HepG2 (cell line): ENCODE measurements around the gene PRMT7. TPM values are rescaled to one million over a fixed set of nuclear protein-coding genes. Genes with fewer than 3 reads are reported as not detected.

Source experiments
- CC2D1A ChIP-seq: sonication (generic); formaldehyde crosslinking; IDR thresholded peaks from 2 replicates; pipeline ENCODE4 v1.8.1; 2023; ENCODE audit warnings: mild to moderate bottlenecking, missing genetic modification reagents
- CREBL2 ChIP-seq: sonication (generic); formaldehyde crosslinking; IDR thresholded peaks from 2 replicates; pipeline ENCODE4 v1.8.1; 2023; ENCODE audit warnings: missing genetic modification reagents, mild to moderate bottlenecking, borderline replicate concordance
- ETV5 ChIP-seq: IDR thresholded peaks from 2 replicates; pipeline ENCODE4 v1.6.1; 2018; ENCODE audit warnings: missing biosample characterization, missing genetic modification reagents, inconsistent platforms, borderline replicate concordance
- GFI1 ChIP-seq: sonication (generic); formaldehyde crosslinking; IDR thresholded peaks from 2 replicates; pipeline ENCODE4 v1.5.0; 2020; ENCODE audit warnings: missing genetic modification reagents, mild to moderate bottlenecking, borderline replicate concordance
- JDP2 ChIP-seq: sonication (generic); formaldehyde crosslinking; IDR thresholded peaks from 2 replicates; pipeline ENCODE4 v1.8.1; 2022; ENCODE audit warnings: missing genetic modification reagents, borderline replicate concordance
- POLR2AphosphoS5 ChIP-seq: IDR thresholded peaks from 2 replicates; pipeline ENCODE4 v1.6.1; 2012; ENCODE audit warnings: low read depth, low read length
- PRMT3 ChIP-seq: sonication (generic); formaldehyde crosslinking; IDR thresholded peaks from 2 replicates; pipeline ENCODE4 v1.8.1; 2022; ENCODE audit warnings: low read depth, mild to moderate bottlenecking, moderate library complexity, missing genetic modification reagents, borderline replicate concordance
- RBM22 ChIP-seq: fragments of 200-400 bp; formaldehyde crosslinking; optimal IDR thresholded peaks from 2 replicates; pipeline ENCODE3; 2017; ENCODE audit warnings: mild to moderate bottlenecking, low read length, moderate library complexity
- SAFB2 ChIP-seq: sonication (generic); formaldehyde crosslinking; IDR thresholded peaks from 2 replicates; pipeline ENCODE4 v1.5.1; 2020; ENCODE audit warnings: missing genetic modification reagents, low read depth, mild to moderate bottlenecking, borderline replicate concordance
- SSRP1 ChIP-seq: IDR thresholded peaks from 2 replicates; pipeline ENCODE4 v1.6.1; 2016; ENCODE audit warnings: control low read depth
- TGIF2 ChIP-seq: IDR thresholded peaks from 2 replicates; pipeline ENCODE4 v1.6.1; 2016; ENCODE audit warnings: control low read depth, missing compliant biosample characterization
- ZKSCAN5 ChIP-seq: sonication (generic); formaldehyde crosslinking; IDR thresholded peaks from 2 replicates; pipeline ENCODE4 v1.5.1; 2020; ENCODE audit warnings: mild to moderate bottlenecking, missing genetic modification reagents
- ZKSCAN8 ChIP-seq: IDR thresholded peaks from 2 replicates; pipeline ENCODE4 v1.6.1; 2016; ENCODE audit warnings: borderline replicate concordance, missing genetic modification reagents, missing compliant biosample characterization
- ZMAT3 ChIP-seq: sonication (generic); formaldehyde crosslinking; conservative IDR thresholded peaks from 2 replicates; pipeline ENCODE4 v1.7.0; 2021; ENCODE audit warnings: missing genetic modification reagents
- ZMYM3 ChIP-seq: sonication (generic); formaldehyde crosslinking; IDR thresholded peaks from 2 replicates; pipeline ENCODE4 v1.5.1; 2020; ENCODE audit warnings: mild to moderate bottlenecking, missing genetic modification reagents
- ZNF30 ChIP-seq: sonication (generic); formaldehyde crosslinking; IDR thresholded peaks from 2 replicates; pipeline ENCODE4 v1.5.0; 2020; ENCODE audit warnings: mild to moderate bottlenecking, missing genetic modification reagents
- ZNF451 ChIP-seq: sonication (generic); formaldehyde crosslinking; IDR thresholded peaks from 2 replicates; pipeline ENCODE4 v1.5.0; 2020; ENCODE audit warnings: mild to moderate bottlenecking, missing genetic modification reagents
- ZNF501 ChIP-seq: sonication (generic); formaldehyde crosslinking; IDR thresholded peaks from 2 replicates; pipeline ENCODE4 v1.5.1; 2020; ENCODE audit warnings: mild to moderate bottlenecking, moderate library complexity, missing genetic modification reagents
- ZNF567 ChIP-seq: sonication (generic); formaldehyde crosslinking; IDR thresholded peaks from 2 replicates; pipeline ENCODE4 v1.8.1; 2023; ENCODE audit warnings: mild to moderate bottlenecking, missing genetic modification reagents, borderline replicate concordance
- ZNF746 ChIP-seq: sonication (generic); formaldehyde crosslinking; IDR thresholded peaks from 2 replicates; pipeline ENCODE4 v1.8.0; 2022; ENCODE audit warnings: mild to moderate bottlenecking, missing genetic modification reagents
- ZNF75D ChIP-seq: sonication (generic); formaldehyde crosslinking; IDR thresholded peaks from 2 replicates; pipeline ENCODE4 v1.8.1; 2023; ENCODE audit warnings: missing genetic modification reagents, mild to moderate bottlenecking, borderline replicate concordance
- polyA plus RNA-seq, 8 experiments: library from polyadenylated mRNA; depleted of rRNA in 3 of 8; stranded (reverse) in 7 of 8; unstranded in 1 of 8; fragments of >200 nt; fragmentation: Illumina TruSeq in 4 of 8; extraction: Trizol in 4 of 8; gene quantifications; 2 replicates each; pipeline versions ENCODE4 v1.2.1 to v1.2.3, GENCODE V29; 2011 to 2016; ENCODE audit warnings: low read depth in 4 of 8, missing spikeins in 1 of 8, mixed read lengths in 1 of 8; ENCODE audit not compliant: insufficient read depth in 1 of 8
- total RNA-seq, 5 experiments: library from RNA; depleted of rRNA; stranded (reverse); fragments of >200 nt; fragmentation: Illumina TruSeq; extraction: Trizol; gene quantifications; 2 replicates each; pipeline ENCODE4 v1.2.3, GENCODE V29; 2016; ENCODE audit warnings: low read depth in 1 of 5
- TF ChIP-seq, protein P1 (sequence below): sonication (generic); formaldehyde crosslinking; IDR thresholded peaks from 2 replicates; pipeline ENCODE4 v1.9.0; 2021; ENCODE audit warnings: mild to moderate bottlenecking, missing genetic modification reagents
- TF ChIP-seq, protein P2 (sequence below): sonication (generic); formaldehyde crosslinking; IDR thresholded peaks from 2 replicates; pipeline ENCODE4 v1.4.0; 2020; ENCODE audit warnings: mild to moderate bottlenecking, low read depth, missing genetic modification reagents

Gene PRMT7
- total and polyA plus RNA-seq, 2 of the 13 experiments (the other 11 are each of a cell fraction or from before 2014, with no cell fraction given), result 47.5 to 55.0 TPM

- TF ChIP-seq POLR2AphosphoS5 (no peak), SSRP1 (CRISPR knock-in tag) (no peak), ZNF451 (CRISPR knock-in tag) (0 out of 2 replicates have a peak, but pooled peaks have one; percentile 46), ZNF75D (CRISPR knock-in tag) (0 out of 2 replicates have a peak, but pooled peaks have one; percentile 42), CREBL2 (CRISPR knock-in tag) (peak; percentile 37; the same call in 1 of the 2 replicates), ZMAT3 (no peak; the same call in 1 of the 2 replicates), JDP2 (no peak; the same call in 1 of the 2 replicates), ZNF746 (CRISPR knock-in tag) (no peak), ZKSCAN8 (CRISPR knock-in tag) (no peak), ZNF30 (no peak; the same call in 1 of the 2 replicates), ZNF567 (CRISPR knock-in tag) (peak; percentile 54), PRMT3 (CRISPR knock-in tag) (no peak), ZMYM3 (CRISPR knock-in tag) (no peak), GFI1 (no peak), ZNF501 (CRISPR knock-in tag) (peak; percentile 71), TGIF2 (CRISPR knock-in tag) (no peak; the same call in 1 of the 2 replicates), SAFB2 (CRISPR knock-in tag) (no peak), ETV5 (CRISPR knock-in tag) (peak; percentile 51), ZKSCAN5 (CRISPR knock-in tag) (no peak), CC2D1A (CRISPR knock-in tag) (no peak), RBM22 (no peak)
- TF ChIP-seq, protein P1, sequence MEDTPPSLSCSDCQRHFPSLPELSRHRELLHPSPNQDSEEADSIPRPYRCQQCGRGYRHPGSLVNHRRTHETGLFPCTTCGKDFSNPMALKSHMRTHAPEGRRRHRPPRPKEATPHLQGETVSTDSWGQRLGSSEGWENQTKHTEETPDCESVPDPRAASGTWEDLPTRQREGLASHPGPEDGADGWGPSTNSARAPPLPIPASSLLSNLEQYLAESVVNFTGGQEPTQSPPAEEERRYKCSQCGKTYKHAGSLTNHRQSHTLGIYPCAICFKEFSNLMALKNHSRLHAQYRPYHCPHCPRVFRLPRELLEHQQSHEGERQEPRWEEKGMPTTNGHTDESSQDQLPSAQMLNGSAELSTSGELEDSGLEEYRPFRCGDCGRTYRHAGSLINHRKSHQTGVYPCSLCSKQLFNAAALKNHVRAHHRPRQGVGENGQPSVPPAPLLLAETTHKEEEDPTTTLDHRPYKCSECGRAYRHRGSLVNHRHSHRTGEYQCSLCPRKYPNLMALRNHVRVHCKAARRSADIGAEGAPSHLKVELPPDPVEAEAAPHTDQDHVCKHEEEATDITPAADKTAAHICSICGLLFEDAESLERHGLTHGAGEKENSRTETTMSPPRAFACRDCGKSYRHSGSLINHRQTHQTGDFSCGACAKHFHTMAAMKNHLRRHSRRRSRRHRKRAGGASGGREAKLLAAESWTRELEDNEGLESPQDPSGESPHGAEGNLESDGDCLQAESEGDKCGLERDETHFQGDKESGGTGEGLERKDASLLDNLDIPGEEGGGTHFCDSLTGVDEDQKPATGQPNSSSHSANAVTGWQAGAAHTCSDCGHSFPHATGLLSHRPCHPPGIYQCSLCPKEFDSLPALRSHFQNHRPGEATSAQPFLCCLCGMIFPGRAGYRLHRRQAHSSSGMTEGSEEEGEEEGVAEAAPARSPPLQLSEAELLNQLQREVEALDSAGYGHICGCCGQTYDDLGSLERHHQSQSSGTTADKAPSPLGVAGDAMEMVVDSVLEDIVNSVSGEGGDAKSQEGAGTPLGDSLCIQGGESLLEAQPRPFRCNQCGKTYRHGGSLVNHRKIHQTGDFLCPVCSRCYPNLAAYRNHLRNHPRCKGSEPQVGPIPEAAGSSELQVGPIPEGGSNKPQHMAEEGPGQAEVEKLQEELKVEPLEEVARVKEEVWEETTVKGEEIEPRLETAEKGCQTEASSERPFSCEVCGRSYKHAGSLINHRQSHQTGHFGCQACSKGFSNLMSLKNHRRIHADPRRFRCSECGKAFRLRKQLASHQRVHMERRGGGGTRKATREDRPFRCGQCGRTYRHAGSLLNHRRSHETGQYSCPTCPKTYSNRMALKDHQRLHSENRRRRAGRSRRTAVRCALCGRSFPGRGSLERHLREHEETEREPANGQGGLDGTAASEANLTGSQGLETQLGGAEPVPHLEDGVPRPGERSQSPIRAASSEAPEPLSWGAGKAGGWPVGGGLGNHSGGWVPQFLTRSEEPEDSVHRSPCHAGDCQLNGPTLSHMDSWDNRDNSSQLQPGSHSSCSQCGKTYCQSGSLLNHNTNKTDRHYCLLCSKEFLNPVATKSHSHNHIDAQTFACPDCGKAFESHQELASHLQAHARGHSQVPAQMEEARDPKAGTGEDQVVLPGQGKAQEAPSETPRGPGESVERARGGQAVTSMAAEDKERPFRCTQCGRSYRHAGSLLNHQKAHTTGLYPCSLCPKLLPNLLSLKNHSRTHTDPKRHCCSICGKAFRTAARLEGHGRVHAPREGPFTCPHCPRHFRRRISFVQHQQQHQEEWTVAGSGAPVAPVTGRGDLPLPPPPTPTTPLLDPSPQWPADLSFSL (CRISPR knock-in tag), result no peak
- TF ChIP-seq, protein P2, sequence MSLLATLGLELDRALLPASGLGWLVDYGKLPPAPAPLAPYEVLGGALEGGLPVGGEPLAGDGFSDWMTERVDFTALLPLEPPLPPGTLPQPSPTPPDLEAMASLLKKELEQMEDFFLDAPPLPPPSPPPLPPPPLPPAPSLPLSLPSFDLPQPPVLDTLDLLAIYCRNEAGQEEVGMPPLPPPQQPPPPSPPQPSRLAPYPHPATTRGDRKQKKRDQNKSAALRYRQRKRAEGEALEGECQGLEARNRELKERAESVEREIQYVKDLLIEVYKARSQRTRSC (CRISPR knock-in tag), result peak; percentile 83; the same call in 1 of the 2 replicates
Measured at GRCh38 chr16:68264128-68265077, 46.4 kb upstream of the PRMT7 start, which contains the start of gene SLC7A6 (continued).
